Erythroblast (primary cell): Measurements from ENCODE around the gene OSBP2.

Experiments
- GATA1 ChIP-seq: IDR thresholded peaks from 2 replicates; pipeline ENCODE4 v1.6.1; 2011; ENCODE audit warnings: low read depth, mild to moderate bottlenecking, control low read depth, low read length, moderate library complexity
- POLR2A ChIP-seq: IDR thresholded peaks from 2 replicates; pipeline ENCODE4 v1.6.1; 2011; ENCODE audit warnings: mild to moderate bottlenecking, low read length

- TF ChIP-seq POLR2A (no peak), GATA1 (no peak)
Observed at GRCh38 chr22:30718491-30718890, 23.8 kb downstream of the OSBP2 start.
